DMS114 treated with DMSO at 0.1 percent for 48 hours (cell line): ENCODE measurements around the gene TPCN1.

ENCODE experiments used
- DNase-seq: peaks from one replicate; lab custom pipeline; 2025; ENCODE audit not compliant: unreplicated experiment; lab: John Stamatoyannopoulos, UW

The TPCN1 gene

GRCh38 chr12:113239811-113240331, 18.6 kb downstream of the TPCN1 start:
- DNase-seq: no peak

DNA sequence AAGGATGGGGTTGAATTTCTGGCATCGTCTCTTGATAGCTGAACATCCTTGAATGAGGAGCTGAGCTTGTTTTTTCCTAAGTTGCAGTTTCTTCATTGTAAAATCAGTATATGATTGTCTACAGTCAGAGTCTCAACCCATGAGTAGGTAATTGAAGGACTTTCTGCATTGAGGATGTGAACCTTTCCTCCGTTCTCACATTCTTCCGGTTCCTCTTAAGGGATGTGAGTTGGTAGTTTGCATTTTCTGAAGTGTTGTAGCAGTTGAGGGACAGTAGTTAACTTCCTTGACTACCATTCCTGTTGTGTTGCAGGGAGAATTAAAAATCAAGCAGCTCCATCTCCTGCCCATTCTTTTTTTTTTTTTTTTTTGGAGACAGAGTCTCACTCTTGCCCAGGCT, 19.1 kb downstream of the TPCN1 start:
- no peak for DNase-seq

DNA sequence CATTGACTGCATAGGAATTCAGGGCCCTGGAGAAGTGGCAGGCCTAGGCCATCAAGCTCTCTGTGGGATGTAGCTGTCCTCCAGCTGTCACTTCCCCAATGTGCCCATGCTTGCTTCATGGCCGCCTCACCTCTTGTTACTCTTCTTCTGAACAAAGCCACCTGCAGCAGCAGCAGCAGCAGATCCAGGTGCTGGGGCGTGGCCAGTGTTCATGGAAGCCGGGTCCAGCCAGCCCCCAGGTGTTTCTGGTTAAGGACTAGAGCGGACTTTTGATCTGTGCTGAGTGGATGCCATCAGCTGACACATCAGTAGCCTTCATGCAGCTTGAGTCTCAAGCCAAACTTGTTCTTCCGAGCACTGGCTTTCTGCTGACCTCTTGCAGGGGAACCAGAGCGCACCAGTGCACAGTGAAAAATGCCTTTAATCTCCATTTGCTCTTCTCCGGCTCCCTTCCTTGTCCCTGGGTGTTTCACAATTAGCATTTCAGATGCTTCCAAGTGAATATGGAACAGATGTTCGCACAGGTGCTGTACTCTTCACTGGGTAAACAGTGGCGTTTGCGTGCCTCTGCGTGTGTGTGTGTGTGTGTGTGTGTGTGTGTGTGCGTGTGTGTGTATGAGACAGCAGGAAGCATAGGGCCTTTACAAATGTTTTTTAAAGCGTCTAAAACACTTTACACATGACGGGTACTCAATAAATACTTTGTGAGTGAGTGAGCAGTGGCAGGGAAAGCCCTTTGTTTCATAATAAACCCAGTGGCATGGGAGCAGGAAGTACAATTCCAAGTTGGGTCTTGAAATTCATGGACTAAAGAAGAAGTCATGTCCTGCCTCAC, 20.1 kb downstream of the TPCN1 start:
- no peak for DNase-seq

DNA sequence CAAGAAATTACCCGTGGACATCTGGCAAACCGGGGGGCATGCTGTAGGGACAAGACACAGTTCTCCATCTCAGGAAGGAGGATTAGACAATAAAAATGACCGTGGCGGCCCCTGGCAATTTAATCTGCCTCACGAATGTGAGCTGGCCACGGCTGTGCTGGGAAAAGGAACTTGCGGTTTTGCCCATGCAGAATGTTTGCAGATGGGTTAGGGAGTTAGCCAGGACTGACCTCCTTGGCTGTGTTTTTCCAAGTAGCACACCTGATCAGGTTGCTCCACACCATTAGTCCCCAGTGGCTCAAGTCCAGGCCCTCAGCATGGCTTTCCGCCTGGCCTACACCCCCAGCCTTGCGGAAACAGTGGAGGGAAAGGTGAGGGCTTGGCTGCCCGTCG, 20.8 kb downstream of the TPCN1 start:
- DNase-seq: no peak

DNA sequence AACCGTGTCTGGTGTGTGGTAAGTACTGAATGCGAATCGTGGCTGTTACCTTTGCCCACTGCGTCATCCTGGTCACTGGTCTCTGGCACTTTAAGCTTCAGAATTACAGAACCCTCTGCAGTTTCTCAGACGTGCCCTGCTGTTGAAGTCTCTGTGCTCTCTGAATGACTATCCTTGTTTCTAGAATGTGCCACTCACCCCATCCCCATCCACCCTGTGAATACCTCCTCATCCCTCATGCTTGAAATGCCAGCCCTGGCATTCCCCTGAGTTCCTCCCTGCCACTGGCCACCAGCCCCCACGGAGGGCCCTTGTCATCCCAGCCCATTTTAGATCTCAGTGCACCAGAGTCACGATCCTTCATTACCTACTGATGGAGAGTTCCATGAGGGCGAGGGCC, 21.3 kb downstream of the TPCN1 start:
- DNase-seq: no peak

- DNase-seq: no peak
Measured at GRCh38 chr12:113244047-113244460, 22.8 kb downstream of the TPCN1 start.

- DNase-seq: no peak
Measured at GRCh38 chr12:113244478-113244958, 23.3 kb downstream of the TPCN1 start.

GRCh38 chr12:113245695-113246477, 24.6 kb downstream of the TPCN1 start:
- no peak for DNase-seq

DNA sequence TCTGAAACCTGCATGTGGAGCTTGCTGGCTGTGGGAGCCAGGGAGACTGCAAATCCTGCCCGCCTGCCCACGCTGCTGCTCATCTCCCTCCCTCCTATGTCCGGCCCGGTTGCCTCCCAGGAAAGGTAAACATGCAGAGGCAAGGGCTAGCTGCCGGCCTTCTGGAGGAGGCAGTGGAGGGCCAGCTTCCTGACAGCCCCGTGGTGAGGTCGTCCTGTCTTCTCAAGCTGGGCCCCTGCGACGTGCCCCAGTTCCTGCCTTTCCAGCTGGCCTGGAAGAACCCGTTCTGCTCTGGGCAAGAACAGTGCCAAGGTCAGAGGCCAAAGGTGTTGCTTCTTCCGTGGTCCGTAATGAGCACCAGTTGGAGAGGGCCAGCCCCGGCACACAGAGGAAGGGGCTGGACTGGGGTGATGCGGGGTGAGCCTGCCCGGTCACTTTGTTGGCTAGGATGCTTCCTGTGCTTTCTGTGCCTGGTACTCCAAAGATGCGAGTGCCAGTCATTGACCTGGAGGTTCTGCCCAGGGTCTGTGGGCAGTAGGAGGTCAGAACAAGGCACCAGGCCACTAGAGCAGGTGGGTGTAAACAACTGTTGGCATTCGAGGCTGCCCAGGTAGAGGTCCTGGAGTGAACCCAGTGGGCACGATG, 25.3 kb downstream of the TPCN1 start:
- no peak for DNase-seq

GRCh38 chr12:113247123-113248050, 26.1 kb downstream of the TPCN1 start:
- no peak for DNase-seq

GRCh38 chr12:113248051-113248825, 27.0 kb downstream of the TPCN1 start:
- DNase-seq: no peak

DNA sequence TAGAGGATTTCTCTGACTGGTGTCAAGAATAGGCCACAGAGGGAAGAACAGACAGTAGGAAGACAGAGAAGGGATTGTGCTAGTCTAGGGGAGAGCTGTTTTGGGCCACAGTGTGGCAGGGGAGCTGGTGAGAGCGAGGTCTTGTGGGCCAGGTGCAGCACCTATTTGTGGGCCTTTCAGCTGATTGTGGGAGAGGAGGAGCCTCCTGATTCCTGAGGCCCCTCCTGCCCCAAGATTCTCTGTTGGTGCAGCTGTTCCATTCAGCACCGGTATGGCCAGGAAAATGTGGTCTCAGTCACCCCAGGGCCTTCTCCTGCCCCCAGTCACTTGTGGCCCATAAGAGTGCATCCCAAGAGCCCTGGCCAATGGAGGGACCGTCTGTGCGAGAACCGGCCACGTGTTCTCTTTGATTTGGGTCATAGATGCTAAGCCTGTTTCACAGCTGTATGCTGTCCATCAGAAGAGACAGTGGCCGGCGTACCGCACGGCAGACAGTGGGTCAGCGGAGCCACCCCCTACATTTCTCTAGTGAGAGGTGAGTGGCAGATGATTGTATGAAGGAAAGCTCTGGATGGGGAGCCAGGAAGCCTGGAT, 27.7 kb downstream of the TPCN1 start:
- DNase-seq: no peak

- no peak for DNase-seq
Measured at GRCh38 chr12:113249546-113249945, 28.3 kb downstream of the TPCN1 start.

DNA sequence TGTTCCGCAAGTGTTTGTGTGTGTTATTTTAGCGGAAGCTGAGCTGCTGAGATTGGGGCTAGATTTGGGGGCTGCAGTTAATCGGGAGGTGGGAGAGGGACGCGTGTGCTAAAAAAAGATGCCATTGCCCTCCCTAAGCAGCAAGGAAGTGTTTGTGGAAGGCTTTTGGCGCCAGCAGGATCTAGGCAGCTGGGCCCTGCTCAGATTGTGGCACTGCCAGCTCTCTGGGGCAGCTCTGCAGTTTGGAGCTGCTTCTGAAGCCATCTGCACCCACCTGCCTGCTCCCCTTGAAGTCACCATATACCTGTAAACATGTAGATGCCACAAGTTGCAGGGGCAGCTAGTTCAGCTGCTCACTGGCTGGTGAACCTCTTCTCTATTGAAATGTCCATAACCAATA, 28.8 kb downstream of the TPCN1 start:
- DNase-seq: no peak

- DNase-seq: no peak
Measured at GRCh38 chr12:113251404-113252070, 30.3 kb downstream of the TPCN1 start.

DNA sequence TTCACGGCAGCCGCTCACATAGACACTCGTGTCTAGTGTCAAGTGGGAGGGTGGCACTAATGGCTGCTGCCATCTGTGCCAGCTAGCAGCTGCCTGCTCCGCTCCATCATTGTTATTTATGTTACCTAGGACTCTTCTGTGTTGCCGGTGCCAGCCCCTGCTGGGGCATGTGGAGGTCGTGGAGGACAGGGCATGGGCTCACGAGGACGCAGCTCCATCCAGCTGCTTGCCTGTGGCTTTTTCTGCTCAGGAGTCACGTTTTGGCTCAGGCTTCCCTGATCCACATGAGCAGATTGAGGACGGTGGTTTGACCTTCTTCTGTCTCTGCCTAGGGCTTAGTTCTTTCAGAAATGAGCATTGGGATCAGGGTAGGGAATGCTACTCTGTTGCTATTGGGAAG, 31.2 kb downstream of the TPCN1 start:
- no peak for DNase-seq

GRCh38 chr12:113253532-113254285, 32.4 kb downstream of the TPCN1 start:
- no peak for DNase-seq

DNA sequence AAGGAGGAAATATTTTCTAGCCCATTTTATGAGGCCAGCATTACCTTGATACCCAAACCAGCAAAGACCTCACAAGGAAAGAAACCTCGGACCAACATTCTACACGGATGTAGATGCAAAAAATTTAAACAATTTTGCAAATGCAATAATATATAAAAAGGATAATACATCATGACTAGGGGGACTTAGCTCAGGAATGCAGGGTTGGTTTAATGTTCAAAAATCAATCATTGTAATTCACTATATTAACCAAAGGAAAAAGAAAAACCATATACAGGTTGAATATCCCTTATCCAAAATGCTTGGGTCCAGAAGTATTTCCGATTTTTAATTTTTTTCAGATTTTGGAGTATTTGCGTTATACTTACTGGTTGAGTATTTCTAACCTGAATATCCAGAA, 33.0 kb downstream of the TPCN1 start:
- DNase-seq: no peak
